ENCODE data around the gene KLHL40. TPM values are rescaled to one million over a fixed set of nuclear protein-coding genes. Genes with fewer than 3 reads are reported as not detected.

Gene KLHL40
- total RNA-seq, 1 donor = not detected

DNA sequence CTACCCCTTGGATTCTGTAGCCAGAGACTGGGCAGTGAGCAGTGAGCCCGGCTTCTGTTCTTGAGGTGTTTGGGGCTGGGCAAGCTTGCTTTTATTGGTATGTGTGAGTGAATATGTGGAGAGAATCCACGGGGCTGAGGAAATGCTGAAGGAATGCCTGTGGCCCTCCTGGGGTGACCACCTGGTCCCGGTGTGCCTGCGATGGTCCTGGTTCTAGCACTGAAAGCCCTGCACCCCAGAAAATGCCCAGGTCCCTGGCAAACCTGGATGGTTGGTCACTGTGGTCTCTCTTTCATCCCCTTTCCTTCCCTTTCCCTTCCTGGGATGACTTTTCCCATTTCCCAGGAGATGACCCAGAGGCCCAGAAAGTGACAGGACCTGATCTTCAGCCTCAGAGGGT is 27.7 kb upstream of the KLHL40 start:
- TF ChIP-seq, protein P1, sequence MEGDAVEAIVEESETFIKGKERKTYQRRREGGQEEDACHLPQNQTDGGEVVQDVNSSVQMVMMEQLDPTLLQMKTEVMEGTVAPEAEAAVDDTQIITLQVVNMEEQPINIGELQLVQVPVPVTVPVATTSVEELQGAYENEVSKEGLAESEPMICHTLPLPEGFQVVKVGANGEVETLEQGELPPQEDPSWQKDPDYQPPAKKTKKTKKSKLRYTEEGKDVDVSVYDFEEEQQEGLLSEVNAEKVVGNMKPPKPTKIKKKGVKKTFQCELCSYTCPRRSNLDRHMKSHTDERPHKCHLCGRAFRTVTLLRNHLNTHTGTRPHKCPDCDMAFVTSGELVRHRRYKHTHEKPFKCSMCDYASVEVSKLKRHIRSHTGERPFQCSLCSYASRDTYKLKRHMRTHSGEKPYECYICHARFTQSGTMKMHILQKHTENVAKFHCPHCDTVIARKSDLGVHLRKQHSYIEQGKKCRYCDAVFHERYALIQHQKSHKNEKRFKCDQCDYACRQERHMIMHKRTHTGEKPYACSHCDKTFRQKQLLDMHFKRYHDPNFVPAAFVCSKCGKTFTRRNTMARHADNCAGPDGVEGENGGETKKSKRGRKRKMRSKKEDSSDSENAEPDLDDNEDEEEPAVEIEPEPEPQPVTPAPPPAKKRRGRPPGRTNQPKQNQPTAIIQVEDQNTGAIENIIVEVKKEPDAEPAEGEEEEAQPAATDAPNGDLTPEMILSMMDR (IDR thresholded peaks at IDR 0.05; ENCODE audit: extremely low read depth, low read depth, low read length) = no peak
- DNase-seq (ENCODE audit: insufficient read length, low spot score, missing footprints) = peak; percentile 73
- H3K4me3 ChIP-seq (ENCODE audit: insufficient read depth, low read length) = no peak overlapping the region

GRCh38 chr3:42658091-42658770 is 27.1 kb upstream of the KLHL40 start:
- Histone ChIP-seq H3K36me3 (ENCODE audit: insufficient read depth, low read length) (peaks cover 16% of the 10 kb centered on the region), H3K4me3 (ENCODE audit: insufficient read depth, low read length) (no peak overlapping the region), H3K27me3 (ENCODE audit: insufficient read depth, low read length) (no peaks in the 10 kb centered on the region), H3K9me3 (ENCODE audit: low read depth, low read length) (no peaks in the 10 kb centered on the region), H2AFZ (ENCODE audit: low read length) (no peak overlapping the region), H3K79me2 (ENCODE audit: insufficient read depth, low read length) (peaks cover 38% of the 10 kb centered on the region), H3K4me2 (ENCODE audit: insufficient read depth, low read length) (no peak overlapping the region), H3K4me1 (ENCODE audit: insufficient read depth, low read length) (peaks cover 32% of the 10 kb centered on the region), H4K20me1 (ENCODE audit: insufficient read depth, low read length) (peaks cover 55% of the 10 kb centered on the region), H3K27ac (ENCODE audit: low read depth, low read length) (no peak overlapping the region)
- TF ChIP-seq, protein P1 (IDR thresholded peaks at IDR 0.05; ENCODE audit: extremely low read depth, low read depth, low read length) = no peak
- DNase-seq (ENCODE audit: insufficient read length, low spot score, missing footprints) = peak; percentile 66

More for the DNA sequence above, 27.7 kb upstream of the KLHL40 start:
- Histone ChIP-seq H3K79me2 (ENCODE audit: insufficient read depth, low read length) (peaks cover 40% of the 10 kb centered on the region), H3K27ac (ENCODE audit: low read depth, low read length) (no peak overlapping the region), H3K4me1 (ENCODE audit: insufficient read depth, low read length) (peaks cover 38% of the 10 kb centered on the region), H3K9me3 (ENCODE audit: low read depth, low read length) (no peaks in the 10 kb centered on the region), H3K4me2 (ENCODE audit: insufficient read depth, low read length) (no peak overlapping the region), H2AFZ (ENCODE audit: low read length) (no peak overlapping the region), H4K20me1 (ENCODE audit: insufficient read depth, low read length) (peaks cover 55% of the 10 kb centered on the region), H3K36me3 (ENCODE audit: insufficient read depth, low read length) (peaks cover 16% of the 10 kb centered on the region), H3K27me3 (ENCODE audit: insufficient read depth, low read length) (no peaks in the 10 kb centered on the region)

DNA sequence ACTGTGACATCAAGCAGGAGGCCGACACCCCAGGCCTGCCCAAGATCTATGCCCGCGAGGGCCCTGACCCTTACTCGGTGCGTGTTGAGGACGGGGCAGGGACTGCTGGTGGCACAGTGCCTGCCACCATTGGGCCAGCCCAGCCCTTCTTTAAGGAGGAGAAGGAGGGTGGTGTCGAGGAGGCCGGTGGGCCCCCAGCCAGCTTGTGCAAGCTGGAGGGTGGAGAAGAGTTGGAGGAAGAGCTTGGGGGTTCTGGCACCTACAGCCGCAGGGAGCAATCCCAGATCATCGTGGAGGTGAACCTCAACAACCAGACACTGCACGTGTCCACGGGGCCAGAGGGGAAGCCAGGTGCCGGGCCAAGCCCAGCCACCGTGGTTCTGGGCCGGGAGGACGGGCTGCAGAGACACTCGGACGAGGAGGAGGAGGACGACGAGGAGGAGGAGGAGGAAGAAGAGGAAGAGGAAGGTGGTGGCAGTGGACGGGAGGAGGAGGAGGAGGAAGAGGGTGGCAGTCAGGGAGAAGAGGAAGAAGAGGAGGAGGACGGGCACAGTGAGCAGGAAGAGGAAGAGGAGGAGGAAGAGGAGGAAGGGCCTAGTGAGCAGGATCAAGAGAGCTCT is 26.5 kb upstream of the KLHL40 start:
- no peaks in the 10 kb centered on the region for H3K9me3 ChIP-seq (ENCODE audit: low read depth, low read length)
- peaks cover 27% of the 10 kb centered on the region for H3K4me1 ChIP-seq (ENCODE audit: insufficient read depth, low read length)
- peaks cover 55% of the 10 kb centered on the region for H4K20me1 ChIP-seq (ENCODE audit: insufficient read depth, low read length)
- peaks cover 32% of the 10 kb centered on the region for H3K79me2 ChIP-seq (ENCODE audit: insufficient read depth, low read length)
- H3K27me3 ChIP-seq (ENCODE audit: insufficient read depth, low read length) = no peaks in the 10 kb centered on the region
- DNase-seq (ENCODE audit: insufficient read length, low spot score, missing footprints) = no peak
- H3K27ac ChIP-seq (ENCODE audit: low read depth, low read length) = no peak overlapping the region
- peaks cover 19% of the 10 kb centered on the region for H3K36me3 ChIP-seq (ENCODE audit: insufficient read depth, low read length)
- H3K4me2 ChIP-seq (ENCODE audit: insufficient read depth, low read length) = no peak overlapping the region
- TF ChIP-seq, protein P1 (IDR thresholded peaks at IDR 0.05; ENCODE audit: extremely low read depth, low read depth, low read length) = no peak
- H2AFZ ChIP-seq (ENCODE audit: low read length) = no peak overlapping the region
- H3K4me3 ChIP-seq (ENCODE audit: insufficient read depth, low read length) = no peak overlapping the region

- H3K79me2 ChIP-seq (ENCODE audit: insufficient read depth, low read length) = peaks cover 28% of the 10 kb centered on the region
- no peak overlapping the region for H3K27ac ChIP-seq (ENCODE audit: low read depth, low read length)
- H3K4me3 ChIP-seq (ENCODE audit: insufficient read depth, low read length) = no peak overlapping the region
- DNase-seq (ENCODE audit: insufficient read length, low spot score, missing footprints) = peak; percentile 85
- peaks cover 20% of the 10 kb centered on the region for H3K36me3 ChIP-seq (ENCODE audit: insufficient read depth, low read length)
- no peaks in the 10 kb centered on the region for H3K27me3 ChIP-seq (ENCODE audit: insufficient read depth, low read length)
- H2AFZ ChIP-seq (ENCODE audit: low read length) = no peak overlapping the region
- no peaks in the 10 kb centered on the region for H3K9me3 ChIP-seq (ENCODE audit: low read depth, low read length)
- peaks cover 55% of the 10 kb centered on the region for H4K20me1 ChIP-seq (ENCODE audit: insufficient read depth, low read length)
- TF ChIP-seq, protein P1 (IDR thresholded peaks at IDR 0.05; ENCODE audit: extremely low read depth, low read depth, low read length) = no peak
- peaks cover 27% of the 10 kb centered on the region for H3K4me1 ChIP-seq (ENCODE audit: insufficient read depth, low read length)
- H3K4me2 ChIP-seq (ENCODE audit: insufficient read depth, low read length) = no peak overlapping the region
Measured at GRCh38 chr3:42659451-42660130, 25.7 kb upstream of the KLHL40 start.
